Spleen (tissue), 11 donors: ENCODE measurements around the gene AKAP6. TPM values are rescaled to one million over a fixed set of nuclear protein-coding genes. Genes with fewer than 3 reads are reported as not detected.

Experiments
- DNase-seq: peaks from one replicate; pipeline ENCODE4 v3.0.0-alpha.2; 2020
- H3K27ac ChIP-seq, 8 donors: fragments of 200-600 bp; sonication (generic) in 7 of 8; 1 replicate in 4 of 8; 2 replicates in 4 of 8; pipeline versions ENCODE4 v1.5.0 to v1.8.0; 2016 to 2021; ENCODE audit warnings: inconsistent platforms in 4 of 8, mild to moderate bottlenecking in 4 of 8, moderate library complexity in 1 of 8
- H3K27me3 ChIP-seq, 7 donors: fragments of 200-600 bp; sonication (generic) in 6 of 7; replicated peaks in 1 of 7; 1 replicate in 4 of 7; 2 replicates in 3 of 7; pipeline versions ENCODE4 v1.5.0 to v1.8.0; 2016 to 2021; ENCODE audit warnings: inconsistent platforms in 3 of 7, mild to moderate bottlenecking in 1 of 7
- H3K36me3 ChIP-seq, 6 donors: fragments of 200-600 bp; sonication (generic) in 5 of 6; 1 replicate in 4 of 6; 2 replicates in 2 of 6; pipeline versions ENCODE4 v1.5.0 to v1.8.0; 2016 to 2021; ENCODE audit warnings: inconsistent platforms in 2 of 6
- H3K4me1 ChIP-seq, 6 donors: fragments of 200-600 bp; sonication (generic) in 5 of 6; 1 replicate in 3 of 6; 2 replicates in 3 of 6; pipeline versions ENCODE4 v1.5.0 to v1.8.0; 2016 to 2021; ENCODE audit warnings: inconsistent platforms in 3 of 6
- H3K4me3 ChIP-seq, 8 donors: fragments of 200-600 bp; sonication (generic) in 7 of 8; 1 replicate in 4 of 8; 2 replicates in 4 of 8; pipeline versions ENCODE4 v1.5.0 to v1.8.0; 2016 to 2021; ENCODE audit warnings: inconsistent platforms in 4 of 8, mild to moderate bottlenecking in 4 of 8, moderate library complexity in 2 of 8
- H3K9me3 ChIP-seq, 8 donors: fragments of 200-600 bp; sonication (generic) in 7 of 8; 1 replicate in 4 of 8; 2 replicates in 4 of 8; pipeline versions ENCODE4 v1.5.0 to v1.8.0; 2016 to 2021; ENCODE audit warnings: inconsistent platforms in 4 of 8
- POLR2A ChIP-seq, 3 donors: fragments of 450-650 bp; IDR thresholded peaks; one replicate each; pipeline ENCODE4 v1.5.1; 2017; ENCODE audit warnings: antibody characterized with exemption in 3 of 3, mild to moderate bottlenecking in 1 of 3
- POLR2AphosphoS5 ChIP-seq, 3 donors: sonication (generic); formaldehyde crosslinking; IDR thresholded peaks; one replicate each; pipeline ENCODE4 v1.5.1; 2017; ENCODE audit warnings: antibody characterized with exemption in 3 of 3
- WGBS, 5 donors: extraction: QIAGEN DNeasy Blood & Tissue Kit in 3 of 5; methylation state at CpG; one replicate each; pipeline versions ENCODE4 v1.1.5 to v1.1.7; 2013 to 2018; 5-methylcytosine and 5-hydroxymethylcytosine counted together
- intact Hi-C: fragments of 100-400 bp; cut with DNase I; formaldehyde crosslinking; loops from one replicate; pipeline ENCODE4 v1.15.0; 2023; ENCODE audit warnings: low total_unique reads
- polyA plus RNA-seq, 3 donors: library from polyadenylated mRNA; stranded (reverse); fragments of 200-250 nt; gene quantifications; one replicate each; pipeline ENCODE4 v1.2.1, GENCODE V29; 2013
- total RNA-seq, 7 donors: library from RNA; depleted of rRNA in 3 of 7; stranded (reverse); fragments of >200 nt in 3 of 7; fragmentation: NEBNext Ultra II Directional in 4 of 7; extraction: Animal tissue kit (Norgen Biotek cat#: 25700) in 4 of 7; gene quantifications; one replicate each; pipeline versions ENCODE4 v1.1.0 to v1.2.1, GENCODE V29; 2016 to 2021
- TF ChIP-seq, protein P1 (sequence below), 11 experiments: fragments of 200-600 bp in 7 of 11; fragments of 450-650 bp in 4 of 11; sonication (generic) in 4 of 11; IDR thresholded peaks in 8 of 11; conservative IDR thresholded peaks in 3 of 11; 1 replicate in 7 of 11; 2 replicates in 4 of 11; pipeline versions ENCODE4 v1.4.0 to v1.8.0; 2016 to 2021; ENCODE audit warnings: antibody characterized with exemption in 11 of 11, inconsistent platforms in 4 of 11, mild to moderate bottlenecking in 1 of 11
- donor health status: healthy with polysubstance abuse.
- donor health status: DM: no; HTN: no; CAD: no; lungs with moderate emphysema.
- donor health status: DM: no; HTN: no; CAD: no.
- donor health status: Bipolar disorder and iron deficiency.
- donor health status: healthy.
- donor health status: DM: no; HTN: no; CAD: no.
- donor health status: DM: yes; HTN: yes; CAD: no.

The AKAP6 gene
- total and polyA plus RNA-seq, 10 donors = 0.20 to 12.1 (median 4.8) TPM

DNA sequence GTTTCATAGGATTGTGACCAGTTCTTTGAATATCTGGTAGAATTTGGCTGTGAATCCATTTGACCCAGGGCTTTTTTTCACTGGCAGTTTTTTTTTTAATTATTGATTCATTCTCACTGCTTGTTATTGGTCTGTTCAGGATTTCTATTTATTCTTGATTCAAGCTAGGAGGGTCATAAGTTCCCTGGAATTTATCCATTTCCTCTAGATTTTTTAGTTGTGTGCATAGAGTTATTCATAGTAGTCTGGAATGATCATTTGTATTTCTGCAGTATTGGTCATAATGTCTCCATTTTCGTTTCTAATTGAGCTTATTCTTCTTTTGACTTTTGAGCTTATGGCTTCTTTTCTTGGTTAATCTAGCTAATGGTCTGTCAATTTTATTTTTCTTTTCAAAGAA, 291.6 kb downstream of the AKAP6 start:
- intact Hi-C loops = no loop called here
- Histone ChIP-seq H3K4me3 (no peak overlapping the region), H3K4me1 (no peaks in the 10 kb centered on the region), H3K36me3 (no peaks in the 10 kb centered on the region), H3K27ac (no peak overlapping the region), H3K9me3 (peaks cover 0 to 8% (median 0%) of the 10 kb centered on the region in 8 donors), H3K27me3 (no peaks in the 10 kb centered on the region)
- 61 to 89% (median 65%) methylated on average over 1 of the region's 1 CpG for WGBS, 5 donors
- TF ChIP-seq, protein P1, sequence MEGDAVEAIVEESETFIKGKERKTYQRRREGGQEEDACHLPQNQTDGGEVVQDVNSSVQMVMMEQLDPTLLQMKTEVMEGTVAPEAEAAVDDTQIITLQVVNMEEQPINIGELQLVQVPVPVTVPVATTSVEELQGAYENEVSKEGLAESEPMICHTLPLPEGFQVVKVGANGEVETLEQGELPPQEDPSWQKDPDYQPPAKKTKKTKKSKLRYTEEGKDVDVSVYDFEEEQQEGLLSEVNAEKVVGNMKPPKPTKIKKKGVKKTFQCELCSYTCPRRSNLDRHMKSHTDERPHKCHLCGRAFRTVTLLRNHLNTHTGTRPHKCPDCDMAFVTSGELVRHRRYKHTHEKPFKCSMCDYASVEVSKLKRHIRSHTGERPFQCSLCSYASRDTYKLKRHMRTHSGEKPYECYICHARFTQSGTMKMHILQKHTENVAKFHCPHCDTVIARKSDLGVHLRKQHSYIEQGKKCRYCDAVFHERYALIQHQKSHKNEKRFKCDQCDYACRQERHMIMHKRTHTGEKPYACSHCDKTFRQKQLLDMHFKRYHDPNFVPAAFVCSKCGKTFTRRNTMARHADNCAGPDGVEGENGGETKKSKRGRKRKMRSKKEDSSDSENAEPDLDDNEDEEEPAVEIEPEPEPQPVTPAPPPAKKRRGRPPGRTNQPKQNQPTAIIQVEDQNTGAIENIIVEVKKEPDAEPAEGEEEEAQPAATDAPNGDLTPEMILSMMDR (IDR thresholded peaks at IDR 0.05 in 8 of 11, conservative IDR thresholded peaks at IDR 0.05 in 3 of 11) = no peak
- no peak for TF ChIP-seq POLR2A (IDR thresholded peaks at IDR 0.05)
- TF ChIP-seq POLR2AphosphoS5 (IDR thresholded peaks at IDR 0.05) = no peak
- no peak for DNase-seq

DNA sequence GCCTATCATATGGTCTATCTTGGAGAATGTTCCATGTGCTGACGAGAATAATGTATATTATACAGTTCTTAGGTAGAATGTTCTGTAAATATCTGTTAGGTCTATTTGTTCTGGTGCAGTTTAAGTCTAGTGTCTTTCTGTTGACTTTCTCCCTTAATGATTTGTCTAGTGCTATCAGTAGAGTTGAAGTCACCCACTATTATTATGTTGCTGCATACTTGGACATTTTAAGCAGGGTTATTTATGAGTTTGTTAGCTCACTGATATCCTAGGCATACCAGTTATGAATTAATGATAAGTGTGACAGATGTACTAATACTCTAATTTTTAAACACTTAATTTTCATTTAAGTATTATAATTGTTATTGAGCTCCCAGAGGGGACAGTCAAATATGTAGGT, 292.5 kb downstream of the AKAP6 start:
- no peaks in the 10 kb centered on the region for H3K36me3 ChIP-seq
- intact Hi-C loops = no loop called here
- TF ChIP-seq POLR2AphosphoS5 (IDR thresholded peaks at IDR 0.05) = no peak
- no peak for TF ChIP-seq POLR2A (IDR thresholded peaks at IDR 0.05)
- TF ChIP-seq, protein P1 (IDR thresholded peaks at IDR 0.05 in 8 of 11, conservative IDR thresholded peaks at IDR 0.05 in 3 of 11) = no peak
- H3K4me1 ChIP-seq = no peaks in the 10 kb centered on the region
- no peak for DNase-seq
- WGBS, 5 donors = 80 to 92% (median 86%) methylated on average over 1 of the region's 1 CpG
- H3K4me3 ChIP-seq = no peak overlapping the region
- no peak overlapping the region for H3K27ac ChIP-seq
- peaks cover 0 to 5% (median 0%) of the 10 kb centered on the region in 8 donors for H3K9me3 ChIP-seq
- no peaks in the 10 kb centered on the region for H3K27me3 ChIP-seq

DNA sequence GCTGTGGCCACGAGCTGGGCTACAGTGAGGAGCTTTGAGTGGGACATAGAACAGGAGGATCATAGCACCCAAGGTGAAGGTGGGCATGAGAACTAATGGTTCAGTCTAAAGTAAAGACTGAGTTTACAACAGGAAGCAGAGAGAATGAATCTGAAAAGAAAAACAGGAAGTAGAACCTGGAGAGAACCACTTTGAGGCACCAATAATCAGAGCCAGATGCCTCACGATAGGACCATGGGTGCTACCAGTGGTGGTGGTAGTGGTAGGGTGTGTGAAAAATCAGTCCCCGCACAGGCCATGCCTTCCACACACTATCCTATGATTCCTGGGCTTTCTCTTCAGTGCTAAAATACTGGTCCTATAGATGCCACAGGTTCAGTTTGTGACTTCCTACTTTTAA, 293.6 kb downstream of the AKAP6 start:
- Histone ChIP-seq H3K27ac (no peak overlapping the region), H3K4me3 (no peak overlapping the region), H3K4me1 (no peaks in the 10 kb centered on the region), H3K36me3 (no peaks in the 10 kb centered on the region), H3K27me3 (no peaks in the 10 kb centered on the region), H3K9me3 (peaks cover 0 to 5% (median 0%) of the 10 kb centered on the region in 8 donors)
- intact Hi-C loops = no loop called here
- TF ChIP-seq, protein P1 (IDR thresholded peaks at IDR 0.05 in 8 of 11, conservative IDR thresholded peaks at IDR 0.05 in 3 of 11) = no peak
- TF ChIP-seq POLR2AphosphoS5 (IDR thresholded peaks at IDR 0.05) (no peak), POLR2A (IDR thresholded peaks at IDR 0.05) (no peak)
- DNase-seq = no peak
- WGBS, 5 donors = 70 to 78% (median 73%) methylated on average over 3 of the region's 3 CpGs

DNA sequence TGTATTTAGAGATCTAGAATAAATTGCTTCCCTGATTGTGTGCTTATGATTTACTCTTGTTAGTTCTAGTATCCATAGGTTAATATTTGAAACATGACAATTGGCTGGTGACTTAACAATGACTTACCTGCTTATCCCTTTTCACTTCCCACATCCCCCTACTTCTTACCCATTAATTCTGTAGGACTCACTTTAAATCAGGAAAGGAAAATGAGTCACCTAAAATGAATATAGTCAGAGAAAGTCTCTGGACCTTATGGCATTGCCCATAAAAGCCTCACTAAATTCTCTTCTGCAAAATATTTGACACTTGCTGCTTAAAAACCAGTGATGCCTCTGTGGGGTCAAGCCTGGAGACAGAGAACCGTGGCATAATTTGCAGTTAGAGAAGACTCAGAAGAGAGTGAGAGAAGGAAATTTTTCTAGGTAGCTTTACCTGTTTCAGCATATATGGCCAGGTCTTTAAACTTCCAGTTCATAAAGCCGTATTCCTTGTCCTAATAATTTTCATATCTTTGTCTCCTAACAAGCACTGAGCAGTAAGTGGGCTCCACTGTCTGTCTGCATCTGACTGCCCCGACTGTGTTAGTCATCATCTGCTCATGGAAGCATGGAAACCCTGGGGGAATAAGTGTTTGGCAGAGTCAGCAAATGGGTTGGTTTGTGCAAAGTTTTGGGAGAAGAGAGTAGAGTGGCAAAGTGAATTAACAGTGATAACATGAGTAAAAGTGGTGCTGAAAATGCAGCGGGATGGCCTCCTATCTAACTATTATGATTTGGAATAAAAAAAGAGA, 294.4 kb downstream of the AKAP6 start:
- no peaks in the 10 kb centered on the region for H3K36me3 ChIP-seq
- intact Hi-C loops = no loop called here
- H3K4me1 ChIP-seq = no peaks in the 10 kb centered on the region
- H3K27me3 ChIP-seq = no peaks in the 10 kb centered on the region
- peaks cover 0 to 5% (median 0%) of the 10 kb centered on the region in 8 donors for H3K9me3 ChIP-seq
- no peak for TF ChIP-seq POLR2AphosphoS5 (IDR thresholded peaks at IDR 0.05)
- TF ChIP-seq POLR2A (IDR thresholded peaks at IDR 0.05) = no peak
- TF ChIP-seq, protein P1 (IDR thresholded peaks at IDR 0.05 in 8 of 11, conservative IDR thresholded peaks at IDR 0.05 in 3 of 11) = no peak
- H3K27ac ChIP-seq = no peak overlapping the region
- WGBS, 5 donors = 86 to 96% (median 90%) methylated on average over 4 of the region's 4 CpGs
- no peak overlapping the region for H3K4me3 ChIP-seq
- no peak for DNase-seq
